Neural cell (in vitro differentiated cells): Measurements from ENCODE around the gene PDE11A.

Experiments used
- EP300 ChIP-seq: fragments of 450-650 bp; conservative IDR thresholded peaks from 2 replicates; pipeline ENCODE4 v1.6.1; 2014; ENCODE audit warnings: antibody characterized with exemption, mild to moderate bottlenecking, moderate library complexity; ENCODE audit not compliant: poor library complexity, severe bottlenecking
- EZH2 ChIP-seq: fragments of 200-600, 300-800 bp; shearing (Covaris generic), sonication (generic); IDR thresholded peaks from 2 replicates; pipeline ENCODE4 v1.6.1; 2014; ENCODE audit warnings: antibody characterized with exemption, low read length, borderline replicate concordance, mild to moderate bottlenecking; ENCODE audit not compliant: insufficient read depth, poor library complexity, severe bottlenecking
- MXI1 ChIP-seq: fragments of 450-650 bp; conservative IDR thresholded peaks from 2 replicates; pipeline ENCODE4 v1.6.1; 2014; ENCODE audit warnings: antibody characterized with exemption, mild to moderate bottlenecking; ENCODE audit not compliant: poor library complexity, severe bottlenecking
- POLR2AphosphoS5 ChIP-seq: IDR thresholded peaks from 2 replicates; pipeline ENCODE4 v1.6.1; 2012
- RAD21 ChIP-seq: fragments of 450-650 bp; conservative IDR thresholded peaks from 2 replicates; pipeline ENCODE4 v1.6.1; 2014; ENCODE audit warnings: antibody characterized with exemption, mild to moderate bottlenecking, moderate library complexity
- TAF1 ChIP-seq: IDR thresholded peaks from 2 replicates; pipeline ENCODE4 v1.6.1; 2012; ENCODE audit warnings: low read depth
- TF ChIP-seq, protein P1 (sequence below): fragments of 450-650 bp; IDR thresholded peaks from 2 replicates; pipeline ENCODE4 v1.5.1; 2014; ENCODE audit warnings: antibody characterized with exemption, mild to moderate bottlenecking, moderate library complexity; ENCODE audit not compliant: poor library complexity, severe bottlenecking
- TF ChIP-seq, protein P2 (sequence below): IDR thresholded peaks from 2 replicates; pipeline ENCODE4 v1.6.1; 2012; ENCODE audit warnings: borderline replicate concordance

DNA sequence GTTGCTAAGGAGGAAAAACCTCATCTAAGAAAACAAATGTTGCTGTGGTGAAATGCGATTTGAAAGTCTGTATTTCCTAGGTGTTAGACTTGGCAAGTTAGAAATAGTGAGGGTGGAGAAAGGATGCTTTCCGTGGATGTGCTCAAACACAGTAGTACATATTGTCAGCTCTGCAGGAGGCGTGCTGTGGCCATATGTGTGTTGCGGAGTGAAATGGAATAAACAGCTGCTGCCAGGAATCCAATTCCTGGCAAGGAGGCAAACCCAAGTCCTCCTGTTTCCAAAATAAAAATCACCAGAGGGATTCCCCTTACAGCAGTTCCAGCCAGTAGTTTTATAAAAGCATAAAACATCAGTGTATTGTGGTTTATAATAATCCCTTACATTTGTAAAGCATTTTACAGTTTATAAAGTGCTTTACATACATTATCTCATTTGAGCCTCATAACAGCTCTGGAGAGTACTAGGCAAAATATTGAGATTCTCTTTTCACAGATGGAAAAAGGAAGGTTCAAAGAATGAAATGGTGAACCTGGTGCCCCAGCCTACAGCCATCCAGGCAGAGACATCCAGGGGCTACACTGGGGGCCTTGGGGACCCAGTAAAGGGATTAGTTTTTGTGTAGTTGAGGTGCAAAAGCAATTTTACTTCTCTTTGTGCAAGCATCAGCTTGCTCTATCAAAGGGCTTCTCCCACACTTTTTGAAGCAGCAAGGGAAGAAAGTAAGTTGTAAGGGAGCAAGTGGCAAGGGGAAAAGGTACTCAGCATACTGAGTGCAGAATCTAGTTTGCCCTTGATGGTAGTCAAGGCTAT is 474.0 kb downstream of the PDE11A start:
- TF ChIP-seq, protein P1, sequence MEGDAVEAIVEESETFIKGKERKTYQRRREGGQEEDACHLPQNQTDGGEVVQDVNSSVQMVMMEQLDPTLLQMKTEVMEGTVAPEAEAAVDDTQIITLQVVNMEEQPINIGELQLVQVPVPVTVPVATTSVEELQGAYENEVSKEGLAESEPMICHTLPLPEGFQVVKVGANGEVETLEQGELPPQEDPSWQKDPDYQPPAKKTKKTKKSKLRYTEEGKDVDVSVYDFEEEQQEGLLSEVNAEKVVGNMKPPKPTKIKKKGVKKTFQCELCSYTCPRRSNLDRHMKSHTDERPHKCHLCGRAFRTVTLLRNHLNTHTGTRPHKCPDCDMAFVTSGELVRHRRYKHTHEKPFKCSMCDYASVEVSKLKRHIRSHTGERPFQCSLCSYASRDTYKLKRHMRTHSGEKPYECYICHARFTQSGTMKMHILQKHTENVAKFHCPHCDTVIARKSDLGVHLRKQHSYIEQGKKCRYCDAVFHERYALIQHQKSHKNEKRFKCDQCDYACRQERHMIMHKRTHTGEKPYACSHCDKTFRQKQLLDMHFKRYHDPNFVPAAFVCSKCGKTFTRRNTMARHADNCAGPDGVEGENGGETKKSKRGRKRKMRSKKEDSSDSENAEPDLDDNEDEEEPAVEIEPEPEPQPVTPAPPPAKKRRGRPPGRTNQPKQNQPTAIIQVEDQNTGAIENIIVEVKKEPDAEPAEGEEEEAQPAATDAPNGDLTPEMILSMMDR = no peak
- TF ChIP-seq POLR2AphosphoS5 (no peak), EZH2 (no peak), MXI1 (no peak), EP300 (no peak), RAD21 (no peak), TAF1 (no peak)
- TF ChIP-seq, protein P2, sequence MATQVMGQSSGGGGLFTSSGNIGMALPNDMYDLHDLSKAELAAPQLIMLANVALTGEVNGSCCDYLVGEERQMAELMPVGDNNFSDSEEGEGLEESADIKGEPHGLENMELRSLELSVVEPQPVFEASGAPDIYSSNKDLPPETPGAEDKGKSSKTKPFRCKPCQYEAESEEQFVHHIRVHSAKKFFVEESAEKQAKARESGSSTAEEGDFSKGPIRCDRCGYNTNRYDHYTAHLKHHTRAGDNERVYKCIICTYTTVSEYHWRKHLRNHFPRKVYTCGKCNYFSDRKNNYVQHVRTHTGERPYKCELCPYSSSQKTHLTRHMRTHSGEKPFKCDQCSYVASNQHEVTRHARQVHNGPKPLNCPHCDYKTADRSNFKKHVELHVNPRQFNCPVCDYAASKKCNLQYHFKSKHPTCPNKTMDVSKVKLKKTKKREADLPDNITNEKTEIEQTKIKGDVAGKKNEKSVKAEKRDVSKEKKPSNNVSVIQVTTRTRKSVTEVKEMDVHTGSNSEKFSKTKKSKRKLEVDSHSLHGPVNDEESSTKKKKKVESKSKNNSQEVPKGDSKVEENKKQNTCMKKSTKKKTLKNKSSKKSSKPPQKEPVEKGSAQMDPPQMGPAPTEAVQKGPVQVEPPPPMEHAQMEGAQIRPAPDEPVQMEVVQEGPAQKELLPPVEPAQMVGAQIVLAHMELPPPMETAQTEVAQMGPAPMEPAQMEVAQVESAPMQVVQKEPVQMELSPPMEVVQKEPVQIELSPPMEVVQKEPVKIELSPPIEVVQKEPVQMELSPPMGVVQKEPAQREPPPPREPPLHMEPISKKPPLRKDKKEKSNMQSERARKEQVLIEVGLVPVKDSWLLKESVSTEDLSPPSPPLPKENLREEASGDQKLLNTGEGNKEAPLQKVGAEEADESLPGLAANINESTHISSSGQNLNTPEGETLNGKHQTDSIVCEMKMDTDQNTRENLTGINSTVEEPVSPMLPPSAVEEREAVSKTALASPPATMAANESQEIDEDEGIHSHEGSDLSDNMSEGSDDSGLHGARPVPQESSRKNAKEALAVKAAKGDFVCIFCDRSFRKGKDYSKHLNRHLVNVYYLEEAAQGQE = no peak
